HG03196 (cell line): Measurements from ENCODE around the gene REV1.
"Not testable (repeated sequence)": the region's sequence is repeated elsewhere in the genome, so short reads cannot be mapped to it uniquely, and the experiment has no call there.

Experiments
- ATAC-seq: cut with Tn5 transposase; IDR thresholded peaks from one replicate; pipeline ENCODE4 v1.9.1; 2021; ENCODE audit not compliant: unreplicated experiment

The REV1 gene

DNA sequence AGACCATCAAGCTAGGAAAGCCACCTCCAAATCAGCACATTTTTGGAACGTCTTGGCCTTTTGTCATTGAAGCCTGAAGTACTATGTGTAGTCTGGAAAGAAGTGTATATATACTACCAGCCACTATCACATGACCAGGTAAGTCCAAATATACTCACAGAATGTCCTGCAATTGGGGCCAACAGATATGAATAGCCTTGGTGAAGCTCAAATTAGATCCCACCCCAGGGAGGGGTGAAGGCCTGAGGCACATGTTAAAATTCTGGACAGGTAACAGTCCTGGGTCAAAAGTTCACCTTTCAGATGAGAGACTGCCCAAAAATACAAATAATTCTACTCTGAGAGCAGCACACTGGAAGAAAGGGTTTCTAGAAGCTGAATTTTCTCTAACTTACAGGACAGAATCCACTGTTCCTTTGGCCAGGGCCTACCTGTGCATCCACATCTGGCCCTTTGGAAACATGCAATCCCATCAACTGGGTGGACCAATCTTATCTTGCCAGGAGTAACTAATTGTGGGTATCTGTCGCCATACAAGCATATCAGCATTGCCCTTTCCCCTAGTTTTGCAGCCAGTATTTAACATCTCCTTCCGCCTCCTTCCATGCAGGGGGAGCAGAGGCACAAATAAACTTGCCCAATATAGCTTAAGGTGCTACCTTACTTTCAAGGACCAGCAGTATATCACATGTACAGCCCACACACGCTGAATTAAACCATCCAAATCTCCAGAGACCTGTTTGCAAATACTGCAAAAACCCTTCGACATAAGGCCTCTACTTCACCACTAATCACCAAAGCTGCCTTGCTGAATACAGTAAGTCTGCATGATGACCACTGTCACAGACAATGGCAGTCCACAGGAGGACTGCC lies 84.8 kb downstream of the REV1 start:
- no peak for ATAC-seq

DNA sequence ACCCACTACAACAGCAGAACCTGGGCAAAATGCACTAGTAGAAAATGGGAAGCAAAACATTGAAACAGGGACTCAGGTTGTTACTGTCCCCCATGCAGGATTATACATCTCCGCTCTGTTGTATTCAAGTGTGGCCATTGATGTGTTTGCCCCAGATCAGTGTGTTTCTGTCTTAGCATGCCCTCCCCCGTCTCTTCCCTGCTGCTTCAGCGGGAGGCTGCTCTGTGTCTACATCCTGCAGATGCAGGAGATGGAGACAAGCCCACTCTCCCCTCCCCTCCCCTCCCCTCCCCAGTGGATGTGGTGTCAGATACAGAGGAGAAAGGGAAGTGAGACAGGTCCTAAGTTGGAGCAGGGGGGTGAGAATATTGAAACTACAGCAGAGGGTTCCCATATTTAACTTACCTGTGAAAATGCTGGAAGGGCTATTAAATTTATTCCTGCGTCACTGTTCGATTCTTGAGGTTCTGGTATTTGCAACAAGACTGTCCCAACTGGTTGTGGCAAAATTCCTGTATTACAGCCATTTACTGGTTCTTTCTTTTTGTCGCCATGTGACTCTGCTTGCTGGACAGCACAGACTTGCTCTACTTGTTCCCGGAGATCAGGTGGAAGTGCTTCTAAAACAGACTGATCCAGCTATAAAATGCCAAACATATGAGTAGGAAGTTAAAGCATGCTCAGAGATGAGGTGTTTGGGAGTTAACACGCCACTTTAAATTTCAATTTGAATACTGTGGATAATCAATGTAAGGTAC lies 85.6 kb downstream of the REV1 start:
- no peak for ATAC-seq

DNA sequence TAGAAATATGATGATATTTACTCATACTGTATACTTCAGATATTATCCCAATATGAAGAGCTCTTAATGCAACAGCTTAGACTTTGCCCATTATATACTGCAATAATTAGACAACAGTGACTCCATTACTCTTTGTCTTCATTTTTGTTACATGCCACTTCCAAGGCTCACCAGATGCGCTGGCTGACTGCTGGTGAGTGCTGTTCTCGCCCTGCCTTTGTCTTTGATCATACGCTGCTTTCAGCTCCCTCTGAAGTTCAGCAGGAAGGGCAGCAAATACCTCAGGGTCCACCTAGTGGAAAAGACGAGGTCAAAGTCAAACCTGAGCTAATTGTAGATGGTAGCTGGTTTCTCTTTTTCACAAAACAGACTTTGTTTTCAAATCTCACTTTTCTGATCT lies 86.3 kb downstream of the REV1 start:
- no peak for ATAC-seq

DNA sequence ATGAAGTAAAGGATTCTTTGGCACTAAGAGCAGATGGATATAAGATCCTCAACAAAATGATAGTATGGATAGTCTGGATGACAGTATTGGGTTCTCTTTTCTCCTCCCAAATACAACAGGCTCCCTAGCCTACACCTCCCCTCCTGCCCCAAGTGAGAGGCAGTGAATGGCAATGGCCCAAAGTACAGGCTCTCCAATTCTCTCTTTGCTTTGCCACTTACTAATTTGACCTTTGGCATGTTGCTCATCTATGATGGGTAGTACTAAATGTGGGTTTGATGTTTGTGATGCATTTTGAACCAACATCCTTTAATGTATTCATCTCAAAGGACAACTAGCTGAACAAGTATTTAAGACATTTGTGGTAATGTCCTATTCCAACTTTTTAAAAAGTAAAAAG lies 86.7 kb downstream of the REV1 start:
- no peak for ATAC-seq

DNA sequence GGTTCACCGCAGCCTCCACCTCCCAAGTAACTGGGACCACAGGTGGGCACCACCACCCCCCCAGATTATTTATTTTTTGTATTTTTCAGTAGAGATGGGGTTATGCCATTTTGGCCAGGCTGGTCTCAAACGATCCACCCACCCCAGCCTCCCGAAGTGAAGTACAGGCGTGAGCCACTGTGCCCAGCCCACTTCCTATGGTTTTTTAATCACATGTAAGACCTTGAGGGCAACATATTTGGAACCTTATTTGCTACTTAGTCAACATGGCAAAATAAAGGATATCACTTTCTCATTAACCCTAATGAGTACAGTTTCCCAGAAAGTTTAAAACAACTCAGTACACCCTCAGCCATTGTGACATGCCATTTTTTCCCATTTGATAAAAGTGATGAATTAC lies 88.0 kb downstream of the REV1 start:
- ATAC-seq: no peak

DNA sequence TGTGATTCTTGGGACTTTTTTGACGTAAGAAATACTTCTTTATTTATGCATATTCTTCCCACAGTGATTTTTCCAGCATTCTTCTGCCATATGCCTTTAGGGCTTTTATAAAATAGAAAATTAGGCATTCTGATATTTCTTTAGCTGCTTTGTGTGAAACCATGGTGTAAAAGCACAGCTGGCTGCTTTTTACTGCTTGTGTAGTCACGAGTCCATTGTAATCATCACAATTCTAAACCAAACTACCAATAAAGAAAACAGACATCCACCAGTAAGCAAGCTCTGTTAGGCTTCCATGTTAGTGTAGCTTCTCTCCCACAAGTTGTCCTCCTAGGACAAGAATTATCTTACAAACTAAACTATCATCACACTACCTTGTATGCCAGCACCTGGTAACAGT lies 90.0 kb downstream of the REV1 start:
- ATAC-seq: no peak

DNA sequence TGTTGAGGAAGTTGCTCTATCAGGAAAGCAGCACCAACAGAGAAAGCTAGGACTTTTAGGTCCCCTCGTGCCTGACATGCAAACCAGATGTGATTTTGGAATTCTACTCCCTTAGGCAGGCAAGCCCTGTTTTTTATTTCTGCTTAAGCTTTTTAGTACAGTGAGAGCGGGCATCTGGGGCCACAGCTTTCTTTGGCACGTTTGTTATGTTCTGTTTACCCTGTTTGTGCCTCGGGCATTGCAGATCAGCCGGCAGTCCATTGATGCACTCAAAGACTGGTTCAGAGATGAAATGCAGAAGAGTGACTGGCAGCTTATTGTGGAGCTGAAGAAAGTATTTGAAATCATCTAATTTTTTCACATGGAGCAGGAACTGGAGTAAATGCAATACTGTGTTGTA lies 90.8 kb downstream of the REV1 start:
- ATAC-seq: no peak

DNA sequence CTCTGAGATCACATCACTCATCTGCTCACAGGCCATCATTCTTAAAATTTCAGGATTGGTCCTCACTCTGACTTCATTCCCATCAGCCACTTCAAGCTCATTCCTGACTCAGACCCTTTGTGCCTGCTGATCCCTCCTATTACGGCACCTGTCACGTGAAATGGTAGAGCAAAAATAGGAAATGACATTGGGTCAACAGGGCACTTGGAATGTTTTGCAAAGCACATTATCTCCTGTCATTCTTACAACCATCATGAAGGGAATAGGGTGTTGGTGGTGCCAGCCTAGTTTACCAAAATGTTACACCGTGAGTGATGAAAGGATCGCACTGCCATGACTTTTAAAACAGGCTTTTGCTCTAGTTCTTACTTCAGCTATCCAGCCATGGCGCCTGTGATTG lies 91.5 kb downstream of the REV1 start:
- ATAC-seq: no peak

DNA sequence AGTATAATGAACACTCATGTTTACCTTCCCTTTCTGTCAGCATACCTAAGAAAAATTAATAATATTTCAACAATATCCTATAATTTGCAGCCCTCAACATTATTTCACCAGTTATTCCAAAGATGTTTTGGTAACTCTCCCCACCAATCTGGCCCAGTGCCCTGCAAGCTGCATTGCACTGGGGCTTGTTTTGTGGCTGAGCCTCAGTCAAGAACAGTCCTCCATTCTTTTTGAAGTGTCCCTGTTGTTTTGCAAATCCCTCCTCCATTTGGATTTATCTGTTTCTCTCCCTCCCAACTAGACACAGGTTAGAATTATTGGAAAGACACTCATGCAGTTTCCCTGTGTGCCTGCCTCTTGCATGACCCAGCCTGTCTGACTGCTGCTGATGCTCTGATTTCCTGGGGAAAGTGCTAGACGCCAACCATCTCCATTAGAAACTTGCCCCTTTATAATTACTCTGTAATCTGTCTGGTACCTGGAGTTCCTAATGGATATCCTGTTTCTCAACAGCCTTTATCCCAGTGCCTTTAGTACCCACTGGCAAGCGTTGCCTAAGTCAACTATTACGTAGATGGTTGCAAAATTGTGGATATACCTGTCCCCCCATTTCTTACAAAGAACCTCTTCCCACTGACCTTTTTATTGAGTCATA lies 92.4 kb downstream of the REV1 start:
- no peak for ATAC-seq

DNA sequence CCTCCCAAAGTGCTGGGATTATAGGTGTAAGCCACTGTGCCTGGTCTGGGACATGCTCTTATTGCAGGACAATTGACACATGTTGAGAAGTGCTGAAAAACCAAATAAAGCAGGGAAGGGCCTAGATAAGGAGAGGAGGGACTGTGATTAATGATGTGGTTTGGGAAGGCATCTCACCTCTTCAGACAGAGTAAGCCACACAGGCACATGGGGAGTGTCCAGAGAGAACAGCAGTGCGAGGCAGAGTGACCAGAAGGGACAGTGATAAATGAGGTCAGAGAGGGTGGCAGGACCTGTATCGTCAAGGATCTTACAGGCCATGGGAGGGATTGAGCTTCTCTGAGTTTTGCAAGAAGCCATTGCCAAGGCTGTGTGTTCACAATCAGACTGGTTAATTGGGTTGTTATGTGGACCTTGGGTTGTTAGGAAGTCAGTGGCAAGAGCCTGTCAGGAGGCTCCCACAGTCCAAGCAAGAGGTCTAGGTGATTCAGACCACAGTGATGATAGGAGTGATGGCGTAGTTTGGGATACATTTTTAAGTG lies 94.2 kb downstream of the REV1 start:
- no peak for ATAC-seq

DNA sequence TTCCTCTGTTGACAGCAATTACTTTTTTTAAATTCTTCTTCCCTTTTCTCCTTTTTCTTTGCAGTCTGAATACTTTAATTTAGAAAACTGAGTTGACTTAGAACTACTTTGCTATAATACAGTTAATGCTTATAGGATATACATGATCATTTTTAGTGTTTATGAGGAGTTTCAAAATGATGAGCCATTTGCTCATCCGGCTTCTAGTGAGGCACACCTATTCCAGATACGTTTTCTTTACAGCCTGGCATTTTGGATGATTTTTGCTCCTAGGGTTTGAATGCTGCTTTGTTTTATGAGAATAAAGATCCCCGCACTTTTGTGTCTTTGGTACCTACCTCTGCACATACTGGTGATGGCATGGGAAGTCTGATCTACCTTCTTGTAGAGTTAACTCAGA lies 99.9 kb downstream of the REV1 start:
- ATAC-seq: no peak

DNA sequence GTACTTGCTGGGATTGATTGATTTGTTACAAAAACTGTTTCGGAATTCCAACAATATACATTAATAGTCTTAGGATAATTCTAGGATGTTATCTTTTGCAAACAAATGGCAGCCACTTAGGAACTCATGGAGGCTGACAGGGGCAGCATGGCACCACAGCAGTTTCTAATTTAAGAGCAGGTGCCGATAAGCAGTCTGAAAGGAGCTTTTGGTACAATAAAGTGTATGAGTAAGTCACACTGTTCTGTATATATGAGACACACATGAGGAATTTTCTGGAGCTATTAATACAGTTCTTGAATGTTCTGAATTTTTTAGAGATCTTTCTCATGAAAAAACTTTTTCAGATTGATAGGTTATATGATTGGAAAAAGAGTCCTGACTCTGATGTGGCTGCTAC lies 100.4 kb downstream of the REV1 start:
- no peak for ATAC-seq

DNA sequence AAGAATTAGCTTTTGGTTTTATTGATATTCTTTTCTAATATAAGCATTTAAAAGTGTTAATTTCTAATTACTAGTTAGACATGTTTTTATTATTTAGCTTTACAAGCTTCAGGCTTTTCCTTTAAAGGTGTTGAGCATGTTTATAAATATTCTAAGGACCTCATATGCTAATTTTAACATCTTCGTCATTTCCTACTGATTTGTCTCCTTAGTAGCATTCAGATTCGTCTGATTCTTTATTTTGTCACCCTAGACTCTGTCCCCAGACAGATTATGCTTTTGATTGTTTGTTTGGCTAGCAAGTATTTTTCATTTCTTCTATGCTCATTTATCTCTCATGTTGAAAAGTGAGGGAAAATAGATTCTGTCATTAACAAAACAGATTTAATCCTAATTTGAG lies 100.9 kb downstream of the REV1 start:
- no peak for ATAC-seq

DNA sequence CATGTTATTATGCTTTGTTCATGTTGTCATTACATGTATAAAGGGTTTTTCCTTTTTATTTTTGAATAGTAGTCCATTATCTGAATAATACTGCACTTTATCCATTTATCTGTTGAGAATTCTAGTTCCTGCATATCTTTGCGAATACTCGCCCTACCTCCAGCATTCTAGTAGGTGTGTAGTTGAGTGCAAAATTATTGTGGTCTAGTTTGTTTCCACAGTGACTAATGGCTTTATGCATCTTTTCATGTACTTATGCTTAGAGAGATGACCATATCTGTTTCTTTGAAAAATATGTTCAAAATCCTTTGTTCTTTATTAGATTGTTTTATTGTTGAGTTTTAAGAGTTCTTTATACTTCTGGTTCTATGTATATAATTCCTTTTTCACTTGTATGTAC lies 103.8 kb downstream of the REV1 start:
- ATAC-seq: no peak

DNA sequence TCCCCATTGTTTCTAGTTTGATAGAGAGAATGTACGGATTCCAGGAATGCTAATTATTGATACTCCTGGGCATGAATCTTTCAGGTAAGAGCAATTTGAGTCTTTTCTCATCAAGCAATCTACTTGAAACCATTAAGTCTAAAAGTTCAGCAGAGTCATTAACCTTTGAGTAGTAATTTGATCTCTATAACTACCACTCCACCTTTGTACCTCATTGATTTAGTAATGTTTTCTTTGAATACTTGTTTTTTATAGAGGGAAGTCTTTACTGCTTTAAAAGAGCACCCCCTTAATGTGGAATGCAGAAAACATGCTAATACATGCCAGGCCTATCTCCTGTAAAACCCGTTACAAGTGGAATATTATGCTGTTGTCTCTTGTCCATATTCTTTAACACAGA lies 107.7 kb downstream of the REV1 start:
- no peak for ATAC-seq

DNA sequence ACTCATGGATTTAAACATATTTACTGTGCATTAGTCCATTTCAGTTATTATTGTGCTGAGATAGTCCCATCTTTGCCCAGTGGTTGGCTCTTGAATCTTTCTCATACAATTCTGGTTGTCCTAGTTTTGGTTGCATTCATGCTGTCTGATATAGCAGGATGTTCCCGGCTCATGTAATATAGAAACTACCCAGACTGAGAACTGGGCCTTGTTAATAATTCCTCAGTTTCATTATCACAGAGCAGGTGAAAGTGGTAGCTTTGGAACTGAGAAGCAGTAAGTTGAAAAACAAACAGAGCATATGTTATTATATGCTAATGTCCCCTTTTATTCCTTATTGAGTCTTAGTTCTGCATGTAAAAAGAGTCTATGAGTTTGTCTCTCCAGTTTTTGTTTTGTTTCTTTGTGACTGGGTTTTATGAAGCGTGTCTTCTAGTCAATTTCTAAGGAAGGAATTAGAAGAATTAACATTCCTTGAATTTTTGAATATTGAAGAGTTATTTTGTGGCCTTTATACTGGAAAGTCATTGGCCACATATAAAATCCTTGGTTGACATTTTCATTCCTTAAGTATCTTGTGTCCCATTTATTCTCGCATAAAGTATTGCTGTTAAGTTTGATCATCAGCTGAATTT lies 109.3 kb downstream of the REV1 start:
- no peak for ATAC-seq

DNA sequence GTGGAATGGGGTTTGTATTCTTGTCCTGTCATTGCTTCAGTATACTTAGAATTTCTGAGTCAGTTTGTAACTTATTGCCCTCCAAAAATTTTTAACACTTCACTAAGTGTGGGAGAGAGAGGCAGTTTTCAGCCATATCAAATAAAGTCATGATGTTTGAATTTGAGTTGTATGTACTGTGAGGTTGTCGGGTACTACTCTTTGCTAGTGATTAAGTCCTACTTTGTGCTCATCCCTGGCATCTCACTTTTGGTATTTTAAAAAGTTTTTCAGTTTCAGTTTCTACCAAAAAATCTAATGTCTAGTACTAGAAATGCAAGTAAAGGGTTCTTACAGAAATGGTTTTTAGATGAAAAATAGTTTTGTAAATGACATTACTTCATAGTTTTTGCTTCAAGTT lies 111.9 kb downstream of the REV1 start:
- no peak for ATAC-seq

DNA sequence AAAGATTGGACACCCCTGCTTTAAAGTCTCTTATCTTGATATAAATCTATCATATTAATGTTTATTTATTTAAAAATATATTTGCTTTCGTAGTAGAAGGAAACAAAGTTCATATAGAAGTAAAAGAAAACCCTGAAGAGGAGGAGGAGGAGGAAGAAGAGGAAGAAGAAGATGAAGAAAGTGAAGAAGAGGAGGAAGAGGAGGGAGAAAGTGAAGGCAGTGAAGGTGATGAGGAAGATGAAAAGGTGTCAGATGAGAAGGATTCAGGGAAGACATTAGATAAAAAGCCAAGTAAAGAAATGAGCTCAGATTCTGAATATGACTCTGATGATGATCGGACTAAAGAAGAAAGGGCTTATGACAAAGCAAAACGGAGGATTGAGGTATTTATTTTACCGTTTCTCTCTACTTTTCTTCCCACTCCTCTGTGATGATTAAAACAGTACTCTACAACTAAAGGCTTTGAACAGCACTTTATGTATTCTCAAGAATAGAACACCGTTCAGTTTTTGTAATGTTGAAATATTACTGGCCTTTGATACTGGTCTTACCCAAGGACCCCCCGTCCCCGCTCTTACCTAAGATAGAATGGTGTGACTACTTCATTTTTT lies 113.5 kb downstream of the REV1 start:
- ATAC-seq: no peak

DNA sequence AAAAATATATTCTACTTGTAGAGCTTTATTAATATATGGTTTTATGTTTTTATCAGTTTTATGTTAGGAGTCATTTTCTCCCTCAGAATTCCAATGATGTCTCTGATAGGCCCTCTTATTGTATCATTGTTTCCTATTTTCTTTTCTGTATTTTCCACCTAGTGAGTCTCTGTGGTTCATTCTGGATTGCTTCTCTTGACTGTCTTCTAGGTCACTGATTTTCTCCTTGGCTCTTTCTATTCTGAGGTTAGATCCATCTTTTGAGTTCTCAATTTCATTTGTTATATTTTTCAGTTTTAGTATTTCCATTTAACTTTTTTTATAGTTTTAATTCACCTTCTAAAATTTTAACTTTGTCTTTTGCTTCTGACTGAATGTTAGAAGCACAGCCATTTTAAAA lies 115.1 kb downstream of the REV1 start:
- ATAC-seq: no peak

DNA sequence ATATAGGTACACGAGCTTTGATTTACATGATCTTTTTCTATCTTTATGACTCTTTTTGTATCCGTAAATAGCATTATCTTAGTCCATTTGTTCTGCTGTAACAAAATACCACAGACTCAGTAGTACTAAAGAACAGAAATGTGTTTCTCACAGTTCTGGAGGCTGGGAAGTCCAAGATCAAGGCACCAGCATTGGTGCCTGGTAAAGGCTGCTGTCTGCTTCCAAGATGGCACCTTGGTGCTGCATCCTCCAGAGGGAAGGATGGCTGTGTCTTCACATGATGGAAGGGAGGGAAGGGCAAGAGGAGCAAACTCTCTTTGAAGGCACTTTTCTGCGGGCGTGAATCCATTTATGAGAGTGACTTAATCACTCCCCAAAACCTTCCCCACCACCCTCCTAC lies 116.7 kb downstream of the REV1 start:
- no peak for ATAC-seq

DNA sequence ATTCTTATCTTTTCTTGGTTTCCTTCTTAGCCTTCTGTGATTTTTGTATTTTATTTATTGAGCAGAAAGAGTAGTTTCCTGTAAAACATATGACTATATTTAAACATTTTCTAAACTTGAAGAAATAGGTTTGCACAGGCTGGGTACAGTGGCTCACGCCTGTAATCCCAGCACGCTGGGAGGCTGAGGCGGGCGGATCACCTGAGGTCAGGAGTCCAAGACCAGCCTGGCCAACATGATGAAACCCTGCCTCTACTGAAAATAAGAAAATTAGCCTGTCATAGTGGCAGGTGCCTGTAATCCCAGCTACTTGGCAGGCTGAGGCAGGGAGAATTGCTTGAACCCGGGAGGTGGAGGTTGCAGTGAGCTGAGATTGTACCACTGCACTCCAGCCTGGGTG lies 121.0 kb downstream of the REV1 start:
- not testable (repeated sequence) for ATAC-seq
